HFF-Myc (cell line): ENCODE results near the gene ZNF12.

ENCODE experiments used
- DNase-seq: peaks from one replicate; pipeline ENCODE4 v3.0.0-alpha.2; 2011; ENCODE audit warnings: low read depth; ENCODE audit errors: extremely low read depth
- H3K4me3 ChIP-seq: replicated peaks from 2 replicates; pipeline ENCODE4 v1.5.1; 2011; ENCODE audit warnings: low read depth, mild to moderate bottlenecking, control low read depth, low read length
- CTCF ChIP-seq: IDR thresholded peaks from 2 replicates; pipeline ENCODE4 v1.5.1; 2012; ENCODE audit warnings: mild to moderate bottlenecking, low read depth, low read length, control low read depth; ENCODE audit errors: missing control alignments

The ZNF12 gene

DNA sequence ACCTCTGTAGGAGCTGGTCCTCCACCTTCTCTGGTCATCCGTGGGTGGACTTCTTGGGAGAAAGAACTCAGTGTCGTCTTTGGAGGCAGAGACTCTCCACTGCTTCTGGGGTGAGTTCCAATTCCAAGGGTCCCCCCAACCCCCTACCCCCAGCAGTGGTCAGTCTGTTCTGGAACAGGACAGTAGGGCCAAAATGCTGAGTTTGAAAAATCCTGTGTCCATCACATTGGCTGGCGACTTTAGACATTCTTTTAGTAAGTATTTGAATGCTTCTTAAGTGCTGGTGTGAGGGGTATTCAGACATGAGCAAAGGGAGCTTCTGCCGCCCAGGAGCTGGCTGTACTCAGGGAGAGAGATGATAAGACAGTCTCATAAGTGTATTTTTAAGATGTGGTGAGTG is 67.7 kb downstream of the ZNF12 start:
- no peak for TF ChIP-seq CTCF
- no peak overlapping the region for H3K4me3 ChIP-seq
- no peak for DNase-seq
